Endothelial cell of umbilical vein (primary cell): ENCODE data around the gene GDI1. TPM values are rescaled to one million over a fixed set of nuclear protein-coding genes. Genes with fewer than 3 reads are reported as not detected.

Experiments
- BruUV-seq: library from RNA; stranded (reverse); fragments of 400-500 nt; replicated peaks from 2 replicates; lab custom pipeline; 2021; lab: Mats Ljungman, UMichigan
- CTCF ChIA-PET: fragments of 300-600, 350-600 bp; sonication (Branson Sonifier 250); formaldehyde crosslinking; loops from one replicate; lab custom pipeline; 2021; ENCODE audit warnings: antibody characterized with exemption, inconsistent platforms; lab: Charles Lee
- POLR2A ChIA-PET: fragments of 300-600, 350-600 bp; sonication (Branson Sonifier 250); formaldehyde crosslinking; loops from one replicate; lab custom pipeline; 2021; ENCODE audit warnings: antibody characterized with exemption, inconsistent platforms; lab: Charles Lee
- DNase-seq: peaks from one replicate; pipeline ENCODE4 v3.0.0-alpha.2; 2011; ENCODE audit warnings: low read depth, low spot score
- FAIRE-seq: peaks from 2 replicates; lab custom pipeline; 2011; peaks lifted over from hg19 to GRCh38; lab: Jason Lieb, UNC
- H2AFZ ChIP-seq: 2 replicates; pipeline ENCODE4 v1.6.0; 2012; ENCODE audit warnings: low read depth, low read length, control low read depth, inconsistent platforms
- H3K27ac ChIP-seq: 2 replicates; pipeline ENCODE4 v1.5.1; 2011; ENCODE audit warnings: low read depth, mild to moderate bottlenecking, control low read depth, low read length, moderate library complexity; ENCODE audit not compliant: insufficient read depth
- H3K27me3 ChIP-seq, 2 experiments: 2 replicates each; pipeline versions ENCODE4 v1.6.0 to v1.6.1; 2011; ENCODE audit warnings: low read length in 2 of 2, mixed read lengths in 1 of 2; ENCODE audit not compliant: control insufficient read depth in 2 of 2, insufficient read depth in 2 of 2
- H3K36me3 ChIP-seq, 2 experiments: 2 replicates in 1 of 2; 3 replicates in 1 of 2; pipeline ENCODE4 v1.5.1; 2011; ENCODE audit warnings: low read length in 2 of 2, mild to moderate bottlenecking in 1 of 2, moderate library complexity in 1 of 2; ENCODE audit not compliant: control insufficient read depth in 2 of 2, insufficient read depth in 2 of 2; ENCODE audit errors: extremely low read depth in 1 of 2
- H3K4me1 ChIP-seq: 3 replicates; pipeline ENCODE4 v1.5.1; 2011; ENCODE audit warnings: mild to moderate bottlenecking, low read length; ENCODE audit not compliant: control insufficient read depth, insufficient read depth; ENCODE audit errors: extremely low read depth
- H3K4me2 ChIP-seq: 2 replicates; pipeline ENCODE4 v1.6.1; 2011; ENCODE audit warnings: low read length, control low read depth, mixed read lengths; ENCODE audit not compliant: insufficient read depth
- H3K4me3 ChIP-seq, 3 experiments: fragments of 200-600 bp in 1 of 3; sonication (generic), shearing (Covaris generic) in 1 of 3; replicated peaks in 1 of 3; 2 replicates each; pipeline ENCODE4 v1.5.1; 2011 to 2016; ENCODE audit warnings: control low read depth in 3 of 3, low read length in 3 of 3, mild to moderate bottlenecking in 2 of 3, inconsistent platforms in 1 of 3, low read depth in 1 of 3, moderate library complexity in 1 of 3; ENCODE audit not compliant: insufficient read depth in 1 of 3
- H3K79me2 ChIP-seq: 2 replicates; pipeline ENCODE4 v1.6.0; 2012; ENCODE audit warnings: low read length, inconsistent platforms; ENCODE audit not compliant: control insufficient read depth, insufficient read depth
- H3K9ac ChIP-seq: replicated peaks from 2 replicates; pipeline ENCODE3; 2011; ENCODE audit warnings: low read length, control low read depth; ENCODE audit not compliant: insufficient read depth; ENCODE audit errors: extremely low read depth
- H3K9me1 ChIP-seq: replicated peaks from 3 replicates; pipeline ENCODE4 v1.6.0; 2011; ENCODE audit warnings: mild to moderate bottlenecking, low read length; ENCODE audit not compliant: control insufficient read depth, insufficient read depth; ENCODE audit errors: extremely low read depth
- H3K9me3 ChIP-seq: replicated peaks from 2 replicates; pipeline ENCODE4 v1.5.1; 2012; ENCODE audit warnings: low read length, inconsistent platforms; ENCODE audit not compliant: control insufficient read depth, insufficient read depth
- H4K20me1 ChIP-seq: replicated peaks from 2 replicates; pipeline ENCODE3; 2011; ENCODE audit warnings: mild to moderate bottlenecking, low read length; ENCODE audit not compliant: control insufficient read depth, insufficient read depth; ENCODE audit errors: extremely low read depth
- CTCF ChIP-seq, 2 donors: IDR thresholded peaks; 1 replicate in 1 of 2; 2 replicates in 1 of 2; pipeline ENCODE4 v1.5.1; 2011; ENCODE audit warnings: low read length in 2 of 2, mild to moderate bottlenecking in 2 of 2, moderate library complexity in 2 of 2, control low read depth in 1 of 2, inconsistent platforms in 1 of 2, low read depth in 1 of 2; ENCODE audit not compliant: insufficient read depth in 1 of 2; ENCODE audit errors: extremely low read depth in 1 of 2
- EZH2 ChIP-seq: IDR thresholded peaks from 2 replicates; pipeline ENCODE4 v1.6.1; 2012; ENCODE audit warnings: borderline replicate concordance, low read depth, mild to moderate bottlenecking, moderate library complexity, low read length, inconsistent platforms; ENCODE audit not compliant: severe bottlenecking
- FOS ChIP-seq: IDR thresholded peaks from 2 replicates; pipeline ENCODE4 v1.6.1; 2011; ENCODE audit warnings: mild to moderate bottlenecking, low read length, moderate library complexity, borderline replicate concordance; ENCODE audit not compliant: insufficient read depth
- GATA2 ChIP-seq: IDR thresholded peaks from 2 replicates; pipeline ENCODE4 v1.7.0; 2011; ENCODE audit warnings: low read depth, mild to moderate bottlenecking, moderate library complexity, mixed read lengths, low read length; ENCODE audit not compliant: insufficient read length, insufficient read depth
- JUN ChIP-seq: IDR thresholded peaks from 2 replicates; pipeline ENCODE4 v1.6.1; 2011; ENCODE audit warnings: borderline replicate concordance, low read depth; ENCODE audit not compliant: insufficient read length, insufficient read depth
- MAX ChIP-seq: IDR thresholded peaks from 2 replicates; pipeline ENCODE4 v1.6.1; 2011; ENCODE audit not compliant: insufficient read depth, insufficient read length
- MYC ChIP-seq: IDR thresholded peaks from one replicate; pipeline ENCODE4 v1.6.1; 2011; ENCODE audit warnings: mild to moderate bottlenecking, low read depth, low read length
- POLR2A ChIP-seq: IDR thresholded peaks from 2 replicates; pipeline ENCODE4 v1.6.1; 2012; ENCODE audit warnings: low read depth, mild to moderate bottlenecking, control low read depth, low read length
- POLR2AphosphoS5 ChIP-seq: IDR thresholded peaks from 2 replicates; pipeline ENCODE4 v1.6.1; 2012; ENCODE audit warnings: low read depth, mild to moderate bottlenecking, control low read depth, low read length, moderate library complexity; ENCODE audit not compliant: insufficient read depth
- dilution Hi-C: fragments of 300-500 bp; cut with MboI; formaldehyde crosslinking; loops from one replicate; pipeline ENCODE4 v1.15.0; 2019; ENCODE audit warnings: low sequenced_read_pairs; ENCODE audit not compliant: extremely low pct_ligation_motif_present
- intact Hi-C: fragments of 100-400 bp; cut with micrococcal nuclease; formaldehyde crosslinking; loops from one replicate; pipeline ENCODE4 v1.10.0; 2022
- polyA plus RNA-seq, 4 experiments: library from polyadenylated mRNA; depleted of rRNA in 3 of 4; stranded (reverse) in 3 of 4; unstranded in 1 of 4; fragments of >200 nt; gene quantifications; 2 replicates each; pipeline versions ENCODE4 v1.2.1 to v1.2.3, GENCODE V29; 2011 to 2012; ENCODE audit warnings: missing spikeins in 1 of 4
- total RNA-seq: library from RNA; stranded (reverse); gene quantifications from 2 replicates; pipeline ENCODE4 v1.2.3, GENCODE V29; 2021

The GDI1 gene
- total and polyA plus RNA-seq, 2 donors (not counting 3 experiments of a cell fraction or from before 2014, with no cell fraction given), result 128 to 247 TPM

- FAIRE-seq (no peak), DNase-seq (no peak)
- TF ChIP-seq POLR2A (no peak), CTCF (IDR thresholded peaks at IDR 0.05; ENCODE audit: extremely low read depth in 1 of 2, insufficient read depth in 1 of 2, low read depth in 1 of 2, low read length in 2 of 2) (no peak), JUN (no peak), MYC (no peak), POLR2AphosphoS5 (no peak), EZH2 (no peak), FOS (no peak), GATA2 (no peak), MAX (no peak)
- H2AFZ ChIP-seq, result no peak overlapping the region
- peaks cover 8% of the 10 kb centered on the region for H3K4me1 ChIP-seq
- POLR2A ChIA-PET, result interaction anchor here (0.8 kb wide), 1 partner anchor 13 kb away, joined by 3 read pairs; no protein-coding TSS in a partner anchor
- no peak overlapping the region for H3K4me3 ChIP-seq
- H4K20me1 ChIP-seq, result no peaks in the 10 kb centered on the region
- CTCF ChIA-PET, result no interaction called here
- no TSS peak for BruUV-seq
- no peaks in the 10 kb centered on the region for H3K27me3 ChIP-seq
- no peaks in the 10 kb centered on the region for H3K9me1 ChIP-seq
- dilution Hi-C loops (no loop called here), intact Hi-C loops (no loop called here)
- no peak overlapping the region for H3K9ac ChIP-seq
- H3K4me2 ChIP-seq, result no peak overlapping the region
- H3K9me3 ChIP-seq, result no peaks in the 10 kb centered on the region
- H3K79me2 ChIP-seq, result peaks cover 29% of the 10 kb centered on the region
- H3K36me3 ChIP-seq, result peaks cover under 1 to 46% of the 10 kb centered on the region in 2 experiments
- no peak overlapping the region for H3K27ac ChIP-seq
Observed at GRCh38 chrX:154445776-154446175, 8.8 kb downstream of the GDI1 start.
